PFSK-1 (cell line): Measurements from ENCODE around the gene PPM1L.

Experiments
- FOXP2 ChIP-seq: optimal IDR thresholded peaks from 2 replicates; pipeline ENCODE3; 2011; ENCODE audit warnings: borderline replicate concordance, control low read depth, inconsistent platforms; ENCODE audit not compliant: insufficient read depth; ENCODE audit errors: extremely low read length, extremely low read depth
- POLR2AphosphoS5 ChIP-seq: IDR thresholded peaks from 2 replicates; pipeline ENCODE4 v1.6.1; 2012; ENCODE audit warnings: low read depth, mild to moderate bottlenecking, control low read depth, low read length, moderate library complexity
- REST ChIP-seq, 2 experiments: IDR thresholded peaks; 2 replicates each; pipeline versions ENCODE4 v1.6.1 to v1.8.0; 2011 to 2012; ENCODE audit warnings: low read depth in 2 of 2, low read length in 2 of 2, control low read depth in 1 of 2, inconsistent platforms in 1 of 2, mild to moderate bottlenecking in 1 of 2, moderate library complexity in 1 of 2; ENCODE audit not compliant: insufficient read depth in 1 of 2
- SIN3A ChIP-seq: IDR thresholded peaks from 2 replicates; pipeline ENCODE4 v1.6.1; 2012; ENCODE audit warnings: mild to moderate bottlenecking, low read length, moderate library complexity, borderline replicate concordance; ENCODE audit not compliant: insufficient read depth
- TAF1 ChIP-seq: IDR thresholded peaks from 2 replicates; pipeline ENCODE4 v1.6.1; 2012; ENCODE audit warnings: low read length, control low read depth, borderline replicate concordance; ENCODE audit not compliant: insufficient read depth

- TF ChIP-seq TAF1: no peak
- TF ChIP-seq SIN3A: no peak
- no peak for TF ChIP-seq POLR2AphosphoS5
- TF ChIP-seq REST (IDR thresholded peaks at IDR 0.05; ENCODE audit: insufficient read depth in 1 of 2, low read depth in 2 of 2, low read length in 2 of 2): no peak
- no peak for TF ChIP-seq FOXP2
These were observed 150.6 kb downstream of the PPM1L start for GRCh38 chr3:160906646-160907045.
